Measurements from ENCODE around the gene NPL.

GRCh38 chr1:182862827-182863226, 73.3 kb downstream of the NPL start:
- TF ChIP-seq ZFP30 (CRISPR knock-in tag; IDR thresholded peaks at IDR 0.05) (no peak), ARNTL (CRISPR knock-in tag; IDR thresholded peaks at IDR 0.05; ENCODE audit: borderline replicate concordance, low read depth) (no peak), SNAI2 (CRISPR knock-in tag; IDR thresholded peaks at IDR 0.05) (no peak), GLIS3 (CRISPR knock-in tag; IDR thresholded peaks at IDR 0.05) (no peak), CSDC2 (CRISPR knock-in tag; IDR thresholded peaks at IDR 0.05) (no peak), ISL1 (CRISPR knock-in tag; IDR thresholded peaks at IDR 0.05) (no peak), RARB (CRISPR knock-in tag; IDR thresholded peaks at IDR 0.05) (no peak), ZFP3 (CRISPR knock-in tag; IDR thresholded peaks at IDR 0.05) (no peak)
